ENCODE data around the gene PKIG.

- TF ChIP-seq CTCF (conservative IDR thresholded peaks at IDR 0.05; ENCODE audit: low read length): no peak
- TF ChIP-seq EZH2phosphoT487 (IDR thresholded peaks at IDR 0.05; ENCODE audit: borderline replicate concordance): no peak
Measured at GRCh38 chr20:44593751-44594150, 11.4 kb downstream of the PKIG start.

Data from Loucy (cell line).